A673 (cell line): ENCODE data around the gene CTIF.

Experiments used
- EZH2 ChIP-seq: fragments of 200-600 bp; sonication (generic); IDR thresholded peaks from 2 replicates; pipeline ENCODE4 v1.6.1; 2017; ENCODE audit warnings: borderline replicate concordance, low read depth, mild to moderate bottlenecking, mixed read lengths, antibody characterized with exemption, low read length; ENCODE audit not compliant: poor library complexity, severe bottlenecking
- TF ChIP-seq, protein P1 (sequence below): fragments of 300-800, 200-600 bp; sonication (generic); conservative IDR thresholded peaks from 2 replicates; pipeline ENCODE4 v1.5.1; 2017; ENCODE audit warnings: low read depth, mild to moderate bottlenecking, antibody characterized with exemption, low read length, moderate library complexity, mixed read lengths

DNA sequence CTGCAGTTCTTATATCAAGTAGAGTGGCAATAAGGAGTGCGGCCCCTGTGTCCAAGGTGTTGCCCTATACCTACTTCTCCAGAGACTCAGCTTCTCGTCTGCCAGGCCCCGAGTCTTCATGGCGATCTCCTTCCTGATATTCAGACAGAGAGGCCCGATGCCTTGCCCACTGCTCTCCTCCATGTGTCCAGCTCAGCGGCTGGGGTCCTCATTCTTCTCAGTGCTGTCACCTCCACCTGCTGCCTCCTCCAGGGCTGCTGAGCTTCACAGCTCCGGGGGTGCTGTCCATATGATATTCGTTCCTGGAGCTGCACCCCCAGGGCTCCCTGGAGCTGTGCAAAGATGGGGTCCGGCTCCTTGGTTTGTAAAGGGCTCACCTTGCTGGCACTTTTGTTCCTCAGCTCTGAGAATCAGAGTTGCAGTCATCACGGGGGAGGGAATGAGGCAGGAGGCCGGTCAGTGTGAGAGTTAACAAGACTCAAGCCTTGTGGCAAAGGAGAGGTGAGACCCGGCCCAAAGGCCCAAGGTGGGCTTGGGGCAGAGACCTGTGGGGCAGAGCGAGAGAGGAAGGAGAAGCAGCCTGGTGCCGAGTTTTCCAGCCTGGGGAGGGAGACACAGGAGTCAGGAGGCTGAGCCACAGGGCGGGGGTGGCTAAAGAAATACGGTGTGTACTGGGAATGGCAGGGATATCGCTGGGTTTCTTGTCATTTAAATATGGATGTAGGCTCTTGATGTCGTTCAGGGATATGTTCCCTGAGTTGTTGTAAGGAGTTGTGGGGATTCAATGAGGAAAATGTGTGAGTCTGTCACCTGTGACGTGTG lies 120.6 kb downstream of the CTIF start:
- TF ChIP-seq, protein P1, sequence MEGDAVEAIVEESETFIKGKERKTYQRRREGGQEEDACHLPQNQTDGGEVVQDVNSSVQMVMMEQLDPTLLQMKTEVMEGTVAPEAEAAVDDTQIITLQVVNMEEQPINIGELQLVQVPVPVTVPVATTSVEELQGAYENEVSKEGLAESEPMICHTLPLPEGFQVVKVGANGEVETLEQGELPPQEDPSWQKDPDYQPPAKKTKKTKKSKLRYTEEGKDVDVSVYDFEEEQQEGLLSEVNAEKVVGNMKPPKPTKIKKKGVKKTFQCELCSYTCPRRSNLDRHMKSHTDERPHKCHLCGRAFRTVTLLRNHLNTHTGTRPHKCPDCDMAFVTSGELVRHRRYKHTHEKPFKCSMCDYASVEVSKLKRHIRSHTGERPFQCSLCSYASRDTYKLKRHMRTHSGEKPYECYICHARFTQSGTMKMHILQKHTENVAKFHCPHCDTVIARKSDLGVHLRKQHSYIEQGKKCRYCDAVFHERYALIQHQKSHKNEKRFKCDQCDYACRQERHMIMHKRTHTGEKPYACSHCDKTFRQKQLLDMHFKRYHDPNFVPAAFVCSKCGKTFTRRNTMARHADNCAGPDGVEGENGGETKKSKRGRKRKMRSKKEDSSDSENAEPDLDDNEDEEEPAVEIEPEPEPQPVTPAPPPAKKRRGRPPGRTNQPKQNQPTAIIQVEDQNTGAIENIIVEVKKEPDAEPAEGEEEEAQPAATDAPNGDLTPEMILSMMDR: no peak
- no peak for TF ChIP-seq EZH2
